Epithelial cell of proximal tubule (primary cell): ENCODE results near the gene C1QTNF12. TPM values are rescaled to one million over a fixed set of nuclear protein-coding genes. Genes with fewer than 3 reads are reported as not detected.

Experiments used
- DNase-seq: peaks from one replicate; pipeline ENCODE4 v3.0.0-alpha.2; 2011; ENCODE audit warnings: low read depth
- H3K4me3 ChIP-seq: 2 replicates; pipeline ENCODE4 v1.5.1; 2011; ENCODE audit warnings: low read depth, mild to moderate bottlenecking, low read length
- total RNA-seq: library from RNA; depleted of rRNA; stranded (reverse); fragments of >200 nt; gene quantifications from 2 replicates; pipeline ENCODE4 v1.2.3, GENCODE V29; 2015
- TF ChIP-seq, protein P1 (sequence below): conservative IDR thresholded peaks from 2 replicates; pipeline ENCODE4 v1.5.1; 2012; ENCODE audit warnings: low read depth, mild to moderate bottlenecking, low read length

C1QTNF12 gene
- total RNA-seq, 1 donor from 2014 or later: 5.1 TPM

DNA sequence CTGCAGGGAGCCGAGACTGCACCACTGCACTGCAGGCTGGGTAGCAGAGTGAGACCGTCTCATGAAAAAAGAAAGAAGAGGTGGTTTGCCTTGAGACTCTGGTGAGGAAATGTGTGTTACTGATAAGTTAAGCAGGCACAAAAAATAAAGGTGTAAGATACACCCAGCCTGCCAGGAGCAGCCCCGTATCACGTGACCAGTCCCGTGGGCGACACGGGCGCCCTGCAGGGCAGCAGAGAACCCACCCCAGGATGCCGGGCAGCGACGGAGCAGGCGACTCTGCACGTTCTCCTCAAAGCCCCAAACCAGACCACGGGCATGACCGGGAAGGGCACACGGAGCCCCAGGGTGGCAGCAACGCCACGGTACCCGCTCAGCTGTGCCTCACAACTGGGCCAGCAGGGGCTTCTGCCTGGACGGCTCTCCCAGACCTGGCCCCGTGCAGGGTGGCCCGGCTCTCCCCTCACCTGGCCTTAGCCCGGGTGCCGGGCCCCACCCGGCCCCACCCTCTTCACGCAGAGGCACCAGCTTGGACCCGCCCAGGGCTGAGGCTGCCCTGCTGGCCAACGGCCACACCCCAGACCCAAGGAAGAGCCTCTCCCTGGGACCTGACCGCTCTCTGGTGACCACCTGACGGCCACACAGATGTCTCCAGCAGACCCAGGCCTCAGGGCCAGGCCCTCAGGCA, 24.5 kb downstream of the C1QTNF12 start:
- no peak overlapping the region for H3K4me3 ChIP-seq
- TF ChIP-seq, protein P1, sequence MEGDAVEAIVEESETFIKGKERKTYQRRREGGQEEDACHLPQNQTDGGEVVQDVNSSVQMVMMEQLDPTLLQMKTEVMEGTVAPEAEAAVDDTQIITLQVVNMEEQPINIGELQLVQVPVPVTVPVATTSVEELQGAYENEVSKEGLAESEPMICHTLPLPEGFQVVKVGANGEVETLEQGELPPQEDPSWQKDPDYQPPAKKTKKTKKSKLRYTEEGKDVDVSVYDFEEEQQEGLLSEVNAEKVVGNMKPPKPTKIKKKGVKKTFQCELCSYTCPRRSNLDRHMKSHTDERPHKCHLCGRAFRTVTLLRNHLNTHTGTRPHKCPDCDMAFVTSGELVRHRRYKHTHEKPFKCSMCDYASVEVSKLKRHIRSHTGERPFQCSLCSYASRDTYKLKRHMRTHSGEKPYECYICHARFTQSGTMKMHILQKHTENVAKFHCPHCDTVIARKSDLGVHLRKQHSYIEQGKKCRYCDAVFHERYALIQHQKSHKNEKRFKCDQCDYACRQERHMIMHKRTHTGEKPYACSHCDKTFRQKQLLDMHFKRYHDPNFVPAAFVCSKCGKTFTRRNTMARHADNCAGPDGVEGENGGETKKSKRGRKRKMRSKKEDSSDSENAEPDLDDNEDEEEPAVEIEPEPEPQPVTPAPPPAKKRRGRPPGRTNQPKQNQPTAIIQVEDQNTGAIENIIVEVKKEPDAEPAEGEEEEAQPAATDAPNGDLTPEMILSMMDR: no peak
- DNase-seq: no peak

DNA sequence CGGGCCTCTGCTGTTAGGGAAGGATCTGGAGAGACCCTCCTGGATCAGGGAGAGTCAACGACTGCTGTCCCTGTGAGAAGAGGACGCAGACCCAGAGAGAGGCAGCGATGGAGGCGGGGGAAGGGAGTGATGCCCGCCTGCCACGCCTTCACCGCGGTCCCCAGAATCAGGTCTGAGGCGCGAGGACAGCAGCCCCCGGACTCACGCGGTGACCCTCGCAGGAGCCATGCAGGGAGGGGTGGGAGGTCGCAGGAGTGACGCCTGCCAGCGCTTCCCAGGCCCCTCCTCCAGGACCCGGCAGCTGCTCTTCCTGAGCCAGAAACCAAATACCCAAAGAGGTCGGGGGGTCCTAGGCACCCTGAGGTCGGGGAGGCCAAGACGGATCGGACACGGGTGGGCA, 26.3 kb downstream of the C1QTNF12 start:
- no peak overlapping the region for H3K4me3 ChIP-seq
- no peak for DNase-seq
- TF ChIP-seq, protein P1: no peak

DNA sequence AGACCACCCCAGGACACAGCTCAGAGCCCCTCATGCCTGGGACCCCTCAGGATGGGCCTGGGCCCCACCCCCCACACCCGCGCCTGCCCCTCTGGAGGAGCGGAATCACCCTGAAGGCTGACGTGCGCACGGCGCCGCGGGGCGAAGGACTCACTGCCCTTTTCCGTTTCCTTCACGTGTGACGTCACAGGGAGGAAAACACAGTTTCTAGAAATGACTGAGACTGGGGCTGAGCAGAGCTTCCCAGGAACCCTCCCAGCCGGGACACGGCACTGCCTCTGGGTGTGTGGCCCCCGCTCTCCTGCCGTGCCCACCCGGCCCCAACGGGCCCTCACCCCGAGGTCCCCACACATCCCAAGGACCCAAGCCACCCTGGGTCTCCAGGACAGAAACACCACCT, 27.2 kb downstream of the C1QTNF12 start:
- TF ChIP-seq, protein P1: no peak
- no peak for DNase-seq
- no peak overlapping the region for H3K4me3 ChIP-seq

DNA sequence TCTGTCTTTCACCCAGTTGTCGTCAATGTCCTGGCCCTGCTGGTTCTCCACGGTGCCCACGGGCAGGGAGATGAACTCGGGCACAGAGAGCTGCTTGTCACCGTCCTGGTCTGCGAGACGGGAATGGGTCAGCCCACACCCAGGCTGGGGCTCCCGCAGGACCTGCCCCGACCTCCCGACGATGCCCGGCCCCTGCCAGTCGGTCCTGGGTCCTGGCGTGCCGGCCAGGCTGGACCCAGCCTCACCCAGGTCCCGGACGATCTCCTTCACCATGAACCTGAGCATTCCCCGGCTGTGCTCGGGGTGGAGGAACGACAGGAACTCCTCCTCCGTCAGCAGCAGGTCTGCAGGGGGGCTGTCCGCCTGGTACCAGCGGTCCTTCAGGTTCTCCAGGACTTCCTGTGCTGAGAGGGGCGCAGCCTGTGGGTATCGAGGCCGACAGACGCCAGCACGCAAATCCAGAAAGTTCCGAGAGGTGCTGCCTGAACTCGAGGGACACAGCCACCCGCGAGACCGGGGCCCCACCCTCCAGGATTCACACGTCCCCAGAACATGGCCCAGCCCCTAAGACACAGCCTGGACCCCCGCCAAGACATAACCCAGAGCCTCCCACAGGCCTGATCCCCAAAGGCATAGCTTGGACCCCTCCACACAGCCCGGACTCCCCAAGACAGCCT, 27.9 kb downstream of the C1QTNF12 start:
- no peak overlapping the region for H3K4me3 ChIP-seq
- no peak for DNase-seq
- TF ChIP-seq, protein P1: no peak

DNA sequence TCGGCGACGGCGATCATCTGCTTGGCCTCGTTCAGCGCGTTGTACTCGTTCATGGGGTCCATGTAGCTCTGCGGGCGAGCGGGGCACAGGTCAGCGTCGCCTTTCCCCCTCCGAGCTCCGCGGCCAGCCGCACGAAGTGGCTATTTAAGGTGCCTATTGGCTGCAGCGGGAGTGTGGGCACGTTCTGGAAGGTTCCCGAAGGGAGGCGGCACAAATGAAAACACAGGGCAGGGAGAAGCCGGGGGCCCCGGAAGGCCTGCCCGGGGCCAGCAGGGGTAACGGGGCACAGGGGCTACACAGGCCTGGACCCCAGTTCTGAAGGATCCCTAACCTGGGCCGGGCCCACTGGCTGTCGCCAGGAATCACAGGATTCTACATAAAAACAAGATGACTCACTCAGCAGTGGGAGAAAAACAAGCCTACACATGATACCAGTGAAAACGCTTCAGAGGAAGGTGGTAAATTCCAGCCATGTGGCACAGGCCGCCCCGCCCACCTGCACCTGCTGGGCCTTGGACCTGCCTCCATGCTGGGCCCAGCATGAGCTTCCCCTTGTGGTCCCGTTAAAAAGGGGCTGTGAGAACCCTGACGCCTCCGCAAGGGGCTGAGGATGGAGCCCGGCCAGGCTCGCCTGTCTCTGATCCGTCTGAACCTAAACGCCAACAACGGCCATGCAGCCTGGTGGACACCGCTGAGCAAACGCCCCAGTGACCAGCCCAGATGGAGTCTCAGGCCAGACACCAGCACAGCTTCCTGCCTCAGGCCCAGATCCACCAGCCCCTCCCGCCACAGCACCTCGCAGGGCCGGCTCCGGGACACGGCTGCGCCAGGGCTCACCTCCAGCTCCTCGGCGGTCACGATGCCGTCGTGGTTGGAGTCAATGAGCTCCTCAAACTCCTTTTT, 28.6 kb downstream of the C1QTNF12 start:
- no peak overlapping the region for H3K4me3 ChIP-seq
- TF ChIP-seq, protein P1: no peak
- no peak for DNase-seq

DNA sequence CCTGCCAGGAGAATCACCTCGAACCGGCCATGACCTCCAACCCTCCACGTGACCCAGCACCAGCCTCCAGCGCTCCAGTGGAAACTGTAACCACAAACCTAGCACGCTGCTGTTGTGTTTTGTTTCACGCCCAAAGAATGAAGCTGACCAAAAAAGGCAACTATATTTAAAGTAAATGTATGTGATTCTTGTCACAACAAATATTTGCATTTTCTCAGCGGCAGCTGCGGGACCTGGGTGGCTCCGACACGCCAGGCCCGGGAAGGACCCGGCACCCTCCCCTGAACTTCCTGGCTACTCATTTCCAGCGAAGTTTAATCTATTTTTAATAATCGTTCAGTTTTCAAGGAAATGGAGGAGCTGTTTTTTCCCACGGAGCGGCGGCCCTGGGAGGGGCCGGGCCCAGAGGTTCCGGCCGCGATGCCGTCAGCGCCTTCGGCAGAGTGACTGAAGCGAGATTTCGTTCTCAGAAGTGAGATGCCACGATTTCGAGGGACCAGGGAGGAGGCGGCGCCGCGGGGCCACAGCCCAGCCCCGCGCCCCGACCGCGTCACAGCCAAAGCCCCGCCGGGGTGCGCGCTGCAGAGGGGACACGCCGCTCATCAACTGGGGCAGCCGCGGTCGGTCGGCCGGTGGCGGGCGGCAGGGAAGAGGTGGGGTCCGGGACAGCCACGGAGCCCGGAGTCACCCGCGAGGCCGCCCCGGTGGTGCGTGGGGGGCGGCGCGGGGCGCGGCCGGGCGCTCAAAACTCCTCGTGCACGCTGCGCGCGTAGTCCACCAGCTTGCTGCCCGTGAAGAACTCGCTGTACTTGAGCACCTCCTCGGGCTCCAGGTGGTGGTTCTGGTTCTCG, 29.5 kb downstream of the C1QTNF12 start:
- H3K4me3 ChIP-seq: no peak overlapping the region
- DNase-seq: no peak
- TF ChIP-seq, protein P1: no peak
